DOHH2 (cell line): ENCODE results near the gene ASB7.
"Not testable (repeated sequence)": the region's sequence is repeated elsewhere in the genome, so short reads cannot be mapped to it uniquely, and the experiment has no call there.

ENCODE experiments used
- H3F3A ChIP-seq: fragments of 200-600 bp; sonication (generic), shearing (Covaris generic); 2 replicates; pipeline ENCODE4 v1.6.0; 2016; ENCODE audit warnings: antibody characterized with exemption, mild to moderate bottlenecking; ENCODE audit not compliant: control insufficient read depth, insufficient read depth
- H3K27ac ChIP-seq: fragments of 200-600 bp; sonication (generic); 2 replicates; pipeline ENCODE4 v1.5.1; 2014; ENCODE audit warnings: low read depth, mild to moderate bottlenecking, low read length, moderate library complexity
- H3K27me3 ChIP-seq: fragments of 200-600 bp; sonication (generic); 2 replicates; pipeline ENCODE4 v1.6.1; 2014; ENCODE audit warnings: mild to moderate bottlenecking, low read length, mixed read lengths; ENCODE audit not compliant: control insufficient read depth
- H3K36me3 ChIP-seq: fragments of 200-600 bp; sonication (generic); 2 replicates; pipeline ENCODE4 v1.6.1; 2014; ENCODE audit warnings: mild to moderate bottlenecking, low read length, moderate library complexity, mixed read lengths; ENCODE audit not compliant: control insufficient read depth
- H3K4me1 ChIP-seq: fragments of 200-600 bp; sonication (generic); 2 replicates; pipeline ENCODE4 v1.6.1; 2014; ENCODE audit warnings: mild to moderate bottlenecking, low read length, mixed read lengths; ENCODE audit not compliant: control insufficient read depth
- H3K4me2 ChIP-seq: fragments of 200-600 bp; sonication (generic); 2 replicates; pipeline ENCODE4 v1.6.0; 2014; ENCODE audit warnings: mild to moderate bottlenecking, low read length, moderate library complexity
- H3K4me3 ChIP-seq: fragments of 200-600 bp; sonication (generic); 2 replicates; pipeline ENCODE4 v1.5.1; 2014; ENCODE audit warnings: mild to moderate bottlenecking, low read length, mixed read lengths
- H3K79me2 ChIP-seq: fragments of 200-600 bp; sonication (generic); 2 replicates; pipeline ENCODE4 v1.6.1; 2014; ENCODE audit warnings: mild to moderate bottlenecking, low read length, mixed read lengths; ENCODE audit not compliant: control insufficient read depth
- H3K9me2 ChIP-seq: fragments of 200-600 bp; sonication (generic); replicated peaks from 2 replicates; pipeline ENCODE4 v1.6.1; 2014; ENCODE audit warnings: mild to moderate bottlenecking, low read length, mixed read lengths; ENCODE audit not compliant: control insufficient read depth
- H3K9me3 ChIP-seq: fragments of 200-600 bp; sonication (generic); 2 replicates; pipeline ENCODE4 v1.6.1; 2014; ENCODE audit warnings: antibody characterized with exemption, low read length, mixed read lengths; ENCODE audit not compliant: control insufficient read depth, insufficient read depth
- H4K20me1 ChIP-seq: fragments of 200-600 bp; sonication (generic); 2 replicates; pipeline ENCODE4 v1.6.0; 2014; ENCODE audit warnings: low read depth, mild to moderate bottlenecking, antibody characterized with exemption, low read length, moderate library complexity; ENCODE audit not compliant: control insufficient read depth, insufficient read depth
- CTCF ChIP-seq: fragments of 200-600 bp; sonication (generic); IDR thresholded peaks from one replicate; pipeline ENCODE4 v1.5.1; 2014; ENCODE audit warnings: antibody characterized with exemption, mild to moderate bottlenecking, low read depth, low read length; ENCODE audit not compliant: poor library complexity, severe bottlenecking
- EZH2phosphoT487 ChIP-seq: fragments of 200-600 bp; sonication (generic); IDR thresholded peaks from 2 replicates; pipeline ENCODE4 v1.6.1; 2017; ENCODE audit warnings: borderline replicate concordance, mild to moderate bottlenecking, antibody characterized with exemption, low read length, moderate library complexity, mixed read lengths

ASB7 gene

DNA sequence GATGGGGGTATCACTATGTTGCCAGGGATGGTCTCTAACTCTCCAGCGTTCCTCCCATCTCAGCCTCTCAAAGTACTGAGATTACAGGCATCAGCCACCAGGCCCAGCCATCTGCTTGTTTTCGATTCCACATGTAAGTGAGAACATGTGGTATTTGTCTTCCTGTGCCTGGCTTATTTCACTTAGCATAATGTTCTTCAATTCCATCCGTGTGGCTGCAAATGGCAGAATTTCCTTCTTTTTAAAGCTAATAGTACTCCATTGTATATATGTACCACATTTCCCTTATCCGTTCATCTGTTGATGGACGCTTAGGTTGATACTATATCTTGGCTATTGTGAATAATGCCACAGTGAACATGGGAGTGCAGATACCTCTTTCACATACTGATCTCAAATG lies 70.6 kb downstream of the ASB7 start:
- Histone ChIP-seq H3F3A (no peaks in the 10 kb centered on the region), H3K27ac (no peak overlapping the region), H3K79me2 (no peaks in the 10 kb centered on the region), H4K20me1 (no peaks in the 10 kb centered on the region), H3K9me3 (no peaks in the 10 kb centered on the region), H3K36me3 (no peaks in the 10 kb centered on the region), H3K4me3 (no peak overlapping the region), H3K4me2 (no peak overlapping the region), H3K27me3 (no peaks in the 10 kb centered on the region), H3K9me2 (no peaks in the 10 kb centered on the region), H3K4me1 (no peaks in the 10 kb centered on the region)
- no peak for TF ChIP-seq CTCF
- no peak for TF ChIP-seq EZH2phosphoT487

DNA sequence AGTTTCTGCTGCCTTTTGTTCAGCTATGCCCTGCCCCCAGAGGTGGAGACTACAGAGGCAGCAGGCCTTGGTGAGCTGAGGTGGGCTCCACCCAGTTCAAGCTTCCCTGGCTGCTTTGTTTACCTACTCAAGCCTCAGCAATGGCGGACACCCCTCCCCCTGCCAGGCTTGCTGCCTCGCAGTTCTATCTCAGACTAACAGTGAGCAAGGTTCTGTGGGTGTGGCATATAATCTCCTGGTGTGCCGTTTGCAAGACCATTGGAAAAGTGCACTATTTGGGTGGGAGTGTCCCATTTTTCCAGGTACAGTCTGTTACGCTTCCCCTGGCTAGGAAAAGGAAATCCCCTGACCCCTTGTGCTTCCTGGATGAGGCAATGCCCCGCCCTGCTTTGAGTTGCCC lies 76.8 kb downstream of the ASB7 start:
- not testable (repeated sequence) for H3K9me2 ChIP-seq, H3K27ac ChIP-seq, H3K4me2 ChIP-seq, H4K20me1 ChIP-seq, H3K79me2 ChIP-seq, H3K4me1 ChIP-seq, H3F3A ChIP-seq, H3K4me3 ChIP-seq, H3K36me3 ChIP-seq, H3K27me3 ChIP-seq, H3K9me3 ChIP-seq

DNA sequence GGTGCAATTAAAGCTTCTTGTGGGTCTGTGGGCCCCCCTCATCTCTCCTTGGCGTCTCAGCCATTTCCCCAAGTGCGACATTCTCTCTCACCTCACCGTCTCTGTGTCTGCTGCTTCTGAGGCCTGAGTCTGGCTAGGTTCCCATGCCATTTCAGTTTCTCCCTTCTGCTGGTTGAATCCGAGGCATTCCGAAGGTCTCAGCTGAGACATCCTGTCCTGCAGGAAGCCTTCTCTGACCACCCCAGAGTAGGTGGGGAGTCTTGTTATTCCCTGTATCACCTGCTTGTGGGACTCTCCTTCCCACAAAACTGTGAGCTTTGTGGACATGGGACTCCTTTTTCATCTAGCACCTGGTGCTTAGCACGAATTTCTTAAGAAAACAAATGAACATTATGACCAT lies 78.3 kb downstream of the ASB7 start:
- Histone ChIP-seq H3K9me3 (no peaks in the 10 kb centered on the region), H3K4me3 (no peak overlapping the region), H3K4me1 (no peaks in the 10 kb centered on the region), H3K9me2 (no peaks in the 10 kb centered on the region), H3K36me3 (no peaks in the 10 kb centered on the region), H4K20me1 (no peaks in the 10 kb centered on the region), H3K79me2 (no peaks in the 10 kb centered on the region), H3K27me3 (no peaks in the 10 kb centered on the region), H3K4me2 (no peak overlapping the region), H3K27ac (no peak overlapping the region), H3F3A (no peaks in the 10 kb centered on the region)
- TF ChIP-seq EZH2phosphoT487 (no peak), CTCF (no peak)

- no peaks in the 10 kb centered on the region for H3K36me3 ChIP-seq
- no peaks in the 10 kb centered on the region for H3K9me3 ChIP-seq
- no peaks in the 10 kb centered on the region for H3F3A ChIP-seq
- no peak overlapping the region for H3K4me3 ChIP-seq
- TF ChIP-seq CTCF (no peak), EZH2phosphoT487 (no peak)
- no peaks in the 10 kb centered on the region for H3K9me2 ChIP-seq
- H3K4me2 ChIP-seq = no peak overlapping the region
- no peaks in the 10 kb centered on the region for H3K27me3 ChIP-seq
- H3K27ac ChIP-seq = no peak overlapping the region
- H3K79me2 ChIP-seq = no peaks in the 10 kb centered on the region
- H4K20me1 ChIP-seq = no peaks in the 10 kb centered on the region
- H3K4me1 ChIP-seq = no peaks in the 10 kb centered on the region
Measured at GRCh38 chr15:100681335-100681746, 79.0 kb downstream of the ASB7 start.
